DND-41 (cell line): Measurements from ENCODE around the gene NTM.

Experiments
- ATAC-seq: fragments of 200-7000 bp; cut with Tn5 transposase; 3 replicates; pipeline ENCODE4 v1.9.1; 2021; ENCODE audit warnings: low read depth; ENCODE audit not compliant: insufficient read depth
- DNase-seq: peaks from one replicate; pipeline ENCODE4 v3.0.0-alpha.2; 2020
- H2AFZ ChIP-seq: 2 replicates; pipeline ENCODE4 v1.6.0; 2012; ENCODE audit warnings: low read depth, low read length
- H3K27ac ChIP-seq: 2 replicates; pipeline ENCODE4 v1.5.1; 2012; ENCODE audit warnings: low read length, inconsistent platforms
- H3K27me3 ChIP-seq: fragments of 200-600 bp; sonication (generic); 2 replicates; pipeline ENCODE4 v1.6.0; 2012; ENCODE audit warnings: low read length, mild to moderate bottlenecking, inconsistent platforms; ENCODE audit not compliant: insufficient read depth, poor library complexity
- H3K36me3 ChIP-seq: 2 replicates; pipeline ENCODE4 v1.5.1; 2012; ENCODE audit warnings: low read length, inconsistent platforms; ENCODE audit not compliant: insufficient read depth
- H3K4me1 ChIP-seq: 2 replicates; pipeline ENCODE4 v1.5.1; 2012; ENCODE audit warnings: mild to moderate bottlenecking, low read length; ENCODE audit not compliant: insufficient read depth
- H3K4me2 ChIP-seq: 2 replicates; pipeline ENCODE4 v1.6.0; 2012; ENCODE audit warnings: mild to moderate bottlenecking, moderate library complexity, low read length, inconsistent platforms; ENCODE audit not compliant: insufficient read depth
- H3K4me3 ChIP-seq, 2 experiments: fragments of 200-600 bp in 1 of 2; shearing (Covaris generic) in 1 of 2; 2 replicates each; pipeline ENCODE4 v1.5.1; 2012 to 2016; ENCODE audit warnings: inconsistent platforms in 2 of 2, low read length in 2 of 2, mild to moderate bottlenecking in 2 of 2, low read depth in 1 of 2, moderate library complexity in 1 of 2
- H3K79me2 ChIP-seq: 2 replicates; pipeline ENCODE4 v1.6.0; 2012; ENCODE audit warnings: low read length, inconsistent platforms; ENCODE audit not compliant: insufficient read depth
- H3K9ac ChIP-seq: 2 replicates; pipeline ENCODE4 v1.6.0; 2012; ENCODE audit warnings: low read depth, mild to moderate bottlenecking, inconsistent platforms, low read length, moderate library complexity
- H3K9me3 ChIP-seq: 2 replicates; pipeline ENCODE4 v1.5.1; 2012; ENCODE audit warnings: low read length, moderate library complexity, mild to moderate bottlenecking, inconsistent platforms; ENCODE audit not compliant: insufficient read depth, severe bottlenecking
- H4K20me1 ChIP-seq: 2 replicates; pipeline ENCODE4 v1.6.0; 2012; ENCODE audit warnings: low read length; ENCODE audit not compliant: insufficient read depth
- CTCF ChIP-seq: IDR thresholded peaks from 2 replicates; pipeline ENCODE4 v1.5.1; 2012; ENCODE audit warnings: borderline replicate concordance, low read length, moderate library complexity, mild to moderate bottlenecking; ENCODE audit not compliant: poor library complexity, severe bottlenecking; ENCODE audit errors: extremely low read depth
- EZH2 ChIP-seq: IDR thresholded peaks from 3 replicates; pipeline ENCODE4 v1.6.1; 2012; ENCODE audit warnings: borderline replicate concordance, low read depth, mild to moderate bottlenecking, moderate library complexity, low read length, inconsistent platforms; ENCODE audit not compliant: severe bottlenecking

Gene NTM

GRCh38 chr11:131640320-131640719 is 269.9 kb downstream of the NTM start:
- Histone ChIP-seq H3K27ac (peak overlapping the region; percentile 58; the same call in 1 of the 2 replicates), H3K4me2 (no peak overlapping the region)
- peak; percentile 9; the same call in 1 of the 3 replicates for ATAC-seq

GRCh38 chr11:131642756-131643531 is 272.5 kb downstream of the NTM start:
- Histone ChIP-seq H2AFZ (no peak overlapping the region), H3K27me3 (no peaks in the 10 kb centered on the region), H3K36me3 (no peaks in the 10 kb centered on the region), H3K9me3 (no peaks in the 10 kb centered on the region), H3K27ac (no peak overlapping the region), H3K4me3 (no peak overlapping the region), H4K20me1 (no peaks in the 10 kb centered on the region), H3K4me1 (peaks cover 52% of the 10 kb centered on the region), H3K4me2 (no peak overlapping the region), H3K9ac (no peak overlapping the region), H3K79me2 (no peaks in the 10 kb centered on the region)
- no peak for TF ChIP-seq CTCF
- no peak for TF ChIP-seq EZH2
- ATAC-seq (no peak), DNase-seq (no peak)

More at GRCh38 chr11:131640320-131640719, 269.9 kb downstream of the NTM start:
- Histone ChIP-seq H3K4me1 (peaks cover 65% of the 10 kb centered on the region), H3K4me3 (no peak overlapping the region), H3K9ac (no peak overlapping the region), H3K27me3 (no peaks in the 10 kb centered on the region), H3K36me3 (no peaks in the 10 kb centered on the region), H2AFZ (no peak overlapping the region), H4K20me1 (no peaks in the 10 kb centered on the region), H3K9me3 (no peaks in the 10 kb centered on the region), H3K79me2 (no peaks in the 10 kb centered on the region)
- no peak for TF ChIP-seq EZH2
- no peak for TF ChIP-seq CTCF
- no peak for DNase-seq

GRCh38 chr11:131644204-131644795 is 273.9 kb downstream of the NTM start:
- ATAC-seq (no peak), DNase-seq (no peak)

More at GRCh38 chr11:131644204-131644795, 273.9 kb downstream of the NTM start:
- Histone ChIP-seq H3K4me3 (no peak overlapping the region), H2AFZ (no peak overlapping the region), H3K27ac (no peak overlapping the region), H3K79me2 (no peaks in the 10 kb centered on the region), H3K9ac (no peak overlapping the region), H3K9me3 (no peaks in the 10 kb centered on the region), H3K4me1 (peaks cover 45% of the 10 kb centered on the region), H4K20me1 (no peaks in the 10 kb centered on the region), H3K36me3 (no peaks in the 10 kb centered on the region), H3K27me3 (no peaks in the 10 kb centered on the region), H3K4me2 (no peak overlapping the region)
- no peak for TF ChIP-seq CTCF
- TF ChIP-seq EZH2, result no peak
